Neural progenitor cell (in vitro differentiated cells): ENCODE measurements around the gene SF3B2.

Experiments used
- CTCF ChIP-seq: fragments of 200-600 bp; sonication (generic); IDR thresholded peaks from 2 replicates; pipeline ENCODE4 v1.5.1; 2017; ENCODE audit warnings: antibody characterized with exemption, mild to moderate bottlenecking
- EZH2 ChIP-seq: fragments of 200-600 bp; sonication (generic); IDR thresholded peaks from 2 replicates; pipeline ENCODE4 v1.6.1; 2017; ENCODE audit warnings: antibody characterized with exemption, mild to moderate bottlenecking, moderate library complexity

GRCh38 chr11:66020618-66021357 is 31.4 kb upstream of the SF3B2 start:
- TF ChIP-seq CTCF (no peak), EZH2 (no peak)
